GM19043 (cell line): ENCODE data around the gene PRCP.

Experiments used
- ATAC-seq: cut with Tn5 transposase; IDR thresholded peaks from one replicate; pipeline ENCODE4 v1.9.1; 2021; ENCODE audit warnings: low read depth; ENCODE audit not compliant: unreplicated experiment

Gene PRCP

GRCh38 chr11:82837650-82838049, 62.6 kb downstream of the PRCP start:
- no peak for ATAC-seq

- ATAC-seq, result no peak
These were observed 67.2 kb downstream of the PRCP start for GRCh38 chr11:82832983-82833382.

GRCh38 chr11:82831364-82831763, 68.9 kb downstream of the PRCP start:
- ATAC-seq, result no peak

- ATAC-seq, result no peak
These were observed 69.5 kb downstream of the PRCP start for GRCh38 chr11:82830746-82831145.

GRCh38 chr11:82829101-82829500, 71.1 kb downstream of the PRCP start:
- no peak for ATAC-seq

- ATAC-seq, result no peak
These were observed 71.8 kb downstream of the PRCP start for GRCh38 chr11:82828472-82828871.

- no peak for ATAC-seq
These were observed 73.7 kb downstream of the PRCP start for GRCh38 chr11:82826526-82826925.

- ATAC-seq, result no peak
These were observed 76.3 kb downstream of the PRCP start for GRCh38 chr11:82823647-82824619.

- no peak for ATAC-seq
These were observed 81.7 kb downstream of the PRCP start for GRCh38 chr11:82818409-82819043.

- ATAC-seq, result no peak
These were observed 84.8 kb downstream of the PRCP start for GRCh38 chr11:82815406-82815805.

- ATAC-seq, result no peak
These were observed 85.9 kb downstream of the PRCP start for GRCh38 chr11:82814379-82814778.

GRCh38 chr11:82811369-82811768, 88.9 kb downstream of the PRCP start:
- no peak for ATAC-seq

GRCh38 chr11:82810738-82811137, 89.5 kb downstream of the PRCP start:
- ATAC-seq, result no peak

GRCh38 chr11:82810326-82810725, 89.9 kb downstream of the PRCP start:
- no peak for ATAC-seq

GRCh38 chr11:82807646-82808045, 92.6 kb downstream of the PRCP start:
- ATAC-seq, result no peak

GRCh38 chr11:82802710-82803109, 97.5 kb downstream of the PRCP start:
- ATAC-seq, result no peak

GRCh38 chr11:82796998-82797961, 103.0 kb downstream of the PRCP start:
- no peak for ATAC-seq

GRCh38 chr11:82794490-82794889, 105.7 kb downstream of the PRCP start:
- no peak for ATAC-seq

GRCh38 chr11:82792822-82793569, 107.2 kb downstream of the PRCP start:
- no peak for ATAC-seq

- ATAC-seq, result no peak
These were observed 107.9 kb downstream of the PRCP start for GRCh38 chr11:82792319-82792718.
